KMS-11 (cell line): ENCODE data around the gene KRTAP20-2.

Source experiments
- H2AFZ ChIP-seq: fragments of 200-600 bp; sonication (generic); 2 replicates; pipeline ENCODE4 v1.6.1; 2016; ENCODE audit warnings: antibody characterized with exemption, mixed run types, low read depth
- H3K27ac ChIP-seq: fragments of 200-600 bp; sonication (generic); 2 replicates; pipeline ENCODE4 v1.6.1; 2016; ENCODE audit warnings: mild to moderate bottlenecking, mixed run types
- H3K27me3 ChIP-seq: fragments of 200-600 bp; sonication (generic); 2 replicates; pipeline ENCODE4 v1.6.1; 2017; ENCODE audit warnings: mild to moderate bottlenecking, low read depth, mixed run types, moderate library complexity; ENCODE audit not compliant: insufficient read depth
- H3K36me3 ChIP-seq: fragments of 200-600 bp; sonication (generic); 2 replicates; pipeline ENCODE4 v1.6.1; 2017; ENCODE audit warnings: mild to moderate bottlenecking, mixed run types; ENCODE audit not compliant: insufficient read depth
- H3K4me1 ChIP-seq: fragments of 200-600 bp; sonication (generic); 2 replicates; pipeline ENCODE4 v1.6.1; 2016; ENCODE audit warnings: mild to moderate bottlenecking, low read depth, mixed run types; ENCODE audit not compliant: poor library complexity, severe bottlenecking
- H3K4me2 ChIP-seq: fragments of 200-600 bp; sonication (generic); 2 replicates; pipeline ENCODE4 v1.7.0; 2016; ENCODE audit warnings: mild to moderate bottlenecking, mixed run types
- H3K4me3 ChIP-seq: fragments of 200-600 bp; sonication (generic); IDR thresholded peaks from 2 replicates; pipeline ENCODE4 v1.6.1; 2017; ENCODE audit warnings: low read depth, low read length, mixed read lengths; ENCODE audit not compliant: insufficient read depth
- H3K79me2 ChIP-seq: fragments of 200-600 bp; sonication (generic); 2 replicates; pipeline ENCODE4 v1.6.1; 2016; ENCODE audit warnings: low read depth, mixed run types; ENCODE audit not compliant: insufficient read depth
- H3K9ac ChIP-seq: fragments of 200-600 bp; sonication (generic); 2 replicates; pipeline ENCODE4 v1.6.1; 2016; ENCODE audit warnings: mild to moderate bottlenecking, mixed run types
- H4K20me1 ChIP-seq: fragments of 200-600 bp; sonication (generic); 2 replicates; pipeline ENCODE4 v1.6.1; 2016; ENCODE audit warnings: mild to moderate bottlenecking, mixed run types; ENCODE audit not compliant: insufficient read depth
- CTCF ChIP-seq: fragments of 200-600 bp; sonication (generic); conservative IDR thresholded peaks from 2 replicates; pipeline ENCODE4 v1.6.1; 2017; ENCODE audit warnings: low read depth, mild to moderate bottlenecking, antibody characterized with exemption, low read length, moderate library complexity, mixed read lengths

The KRTAP20-2 gene

GRCh38 chr21:30638686-30639085 lies 3.7 kb downstream of the KRTAP20-2 start:
- no peaks in the 10 kb centered on the region for H3K4me1 ChIP-seq
- no peak overlapping the region for H3K27ac ChIP-seq
- H3K9ac ChIP-seq: no peak overlapping the region
- H3K27me3 ChIP-seq: no peaks in the 10 kb centered on the region
- H3K4me3 ChIP-seq: no peak overlapping the region
- H4K20me1 ChIP-seq: no peaks in the 10 kb centered on the region
- TF ChIP-seq CTCF: no peak
- no peak overlapping the region for H3K4me2 ChIP-seq
- no peaks in the 10 kb centered on the region for H3K79me2 ChIP-seq
- H2AFZ ChIP-seq: no peak overlapping the region
- no peaks in the 10 kb centered on the region for H3K36me3 ChIP-seq

GRCh38 chr21:30642564-30642963 lies 7.6 kb downstream of the KRTAP20-2 start, which contains the start of gene KRTAP20-3:
TSS of gene KRTAP20-3 (plus strand) at chr21:30642864.
- no peak for TF ChIP-seq CTCF
- H3K4me3 ChIP-seq: no peak within 1 kb of the TSS
- H2AFZ ChIP-seq: no peak within 1 kb of the TSS
- H3K27me3 ChIP-seq: no peaks in the 10 kb centered on the region
- no peak within 1 kb of the TSS for H3K27ac ChIP-seq
- no peaks in the 10 kb centered on the region for H3K79me2 ChIP-seq
- no peaks in the 10 kb centered on the region for H4K20me1 ChIP-seq
- no peaks in the 10 kb centered on the region for H3K36me3 ChIP-seq
- H3K9ac ChIP-seq: no peak within 1 kb of the TSS
- H3K4me1 ChIP-seq: no peaks in the 10 kb centered on the region
- no peak within 1 kb of the TSS for H3K4me2 ChIP-seq

GRCh38 chr21:30646904-30647414 lies 12.0 kb downstream of the KRTAP20-2 start:
- no peak overlapping the region for H2AFZ ChIP-seq

GRCh38 chr21:30652891-30653290 lies 17.9 kb downstream of the KRTAP20-2 start:
- Histone ChIP-seq H3K27me3 (no peaks in the 10 kb centered on the region), H3K4me1 (no peaks in the 10 kb centered on the region), H4K20me1 (no peaks in the 10 kb centered on the region), H3K4me3 (no peak overlapping the region), H3K79me2 (no peaks in the 10 kb centered on the region), H2AFZ (no peak overlapping the region), H3K36me3 (no peaks in the 10 kb centered on the region), H3K4me2 (no peak overlapping the region), H3K27ac (no peak overlapping the region), H3K9ac (no peak overlapping the region)
- no peak for TF ChIP-seq CTCF

More at GRCh38 chr21:30646904-30647414, 12.0 kb downstream of the KRTAP20-2 start:
- TF ChIP-seq CTCF: no peak
- Histone ChIP-seq H3K27me3 (no peaks in the 10 kb centered on the region), H4K20me1 (no peaks in the 10 kb centered on the region), H3K79me2 (no peaks in the 10 kb centered on the region), H3K4me2 (no peak overlapping the region), H3K4me1 (no peaks in the 10 kb centered on the region), H3K36me3 (no peaks in the 10 kb centered on the region), H3K9ac (no peak overlapping the region), H3K4me3 (no peak overlapping the region), H3K27ac (no peak overlapping the region)
